ENCODE results near the gene MRPL2.

DNA sequence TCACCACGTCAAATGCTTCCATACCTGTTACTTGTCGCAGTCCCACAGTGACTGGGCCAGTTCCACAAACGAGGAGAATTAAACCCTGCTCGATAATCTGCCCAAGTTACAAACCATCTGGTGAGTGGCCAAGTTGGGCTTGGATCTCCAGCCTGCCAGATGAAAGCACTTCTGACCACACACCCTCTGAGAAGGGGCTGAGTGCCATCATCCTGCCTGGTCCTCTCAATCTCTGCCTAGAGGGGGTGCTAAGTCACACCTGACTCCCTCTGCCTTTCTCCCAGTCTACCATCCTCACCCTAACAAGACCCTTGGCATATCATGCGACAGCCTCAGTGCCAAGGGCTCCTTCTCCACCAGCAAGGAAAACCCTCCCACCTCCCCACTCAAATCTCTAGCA, 22.0 kb downstream of the MRPL2 start:
- TF ChIP-seq, protein P1, sequence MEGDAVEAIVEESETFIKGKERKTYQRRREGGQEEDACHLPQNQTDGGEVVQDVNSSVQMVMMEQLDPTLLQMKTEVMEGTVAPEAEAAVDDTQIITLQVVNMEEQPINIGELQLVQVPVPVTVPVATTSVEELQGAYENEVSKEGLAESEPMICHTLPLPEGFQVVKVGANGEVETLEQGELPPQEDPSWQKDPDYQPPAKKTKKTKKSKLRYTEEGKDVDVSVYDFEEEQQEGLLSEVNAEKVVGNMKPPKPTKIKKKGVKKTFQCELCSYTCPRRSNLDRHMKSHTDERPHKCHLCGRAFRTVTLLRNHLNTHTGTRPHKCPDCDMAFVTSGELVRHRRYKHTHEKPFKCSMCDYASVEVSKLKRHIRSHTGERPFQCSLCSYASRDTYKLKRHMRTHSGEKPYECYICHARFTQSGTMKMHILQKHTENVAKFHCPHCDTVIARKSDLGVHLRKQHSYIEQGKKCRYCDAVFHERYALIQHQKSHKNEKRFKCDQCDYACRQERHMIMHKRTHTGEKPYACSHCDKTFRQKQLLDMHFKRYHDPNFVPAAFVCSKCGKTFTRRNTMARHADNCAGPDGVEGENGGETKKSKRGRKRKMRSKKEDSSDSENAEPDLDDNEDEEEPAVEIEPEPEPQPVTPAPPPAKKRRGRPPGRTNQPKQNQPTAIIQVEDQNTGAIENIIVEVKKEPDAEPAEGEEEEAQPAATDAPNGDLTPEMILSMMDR (IDR thresholded peaks at IDR 0.05; ENCODE audit: low read depth, low read length, missing input control) = no peak
- TF ChIP-seq GABPA (IDR thresholded peaks at IDR 0.05 in 1 of 2, conservative IDR thresholded peaks at IDR 0.05 in 1 of 2) = no peak
- TF ChIP-seq YY1 (IDR thresholded peaks at IDR 0.05) = no peak
- TF ChIP-seq TAF1 (conservative IDR thresholded peaks at IDR 0.05) = no peak
- TF ChIP-seq EGR1 (IDR thresholded peaks at IDR 0.05; ENCODE audit: low read depth in 2 of 2) = no peak
- TF ChIP-seq HNF4G (IDR thresholded peaks at IDR 0.05) = no peak
- TF ChIP-seq JUND (IDR thresholded peaks at IDR 0.05) = no peak
- TF ChIP-seq, protein P2, sequence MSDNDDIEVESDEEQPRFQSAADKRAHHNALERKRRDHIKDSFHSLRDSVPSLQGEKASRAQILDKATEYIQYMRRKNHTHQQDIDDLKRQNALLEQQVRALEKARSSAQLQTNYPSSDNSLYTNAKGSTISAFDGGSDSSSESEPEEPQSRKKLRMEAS (IDR thresholded peaks at IDR 0.05) = no peak
- TF ChIP-seq, protein P3, sequence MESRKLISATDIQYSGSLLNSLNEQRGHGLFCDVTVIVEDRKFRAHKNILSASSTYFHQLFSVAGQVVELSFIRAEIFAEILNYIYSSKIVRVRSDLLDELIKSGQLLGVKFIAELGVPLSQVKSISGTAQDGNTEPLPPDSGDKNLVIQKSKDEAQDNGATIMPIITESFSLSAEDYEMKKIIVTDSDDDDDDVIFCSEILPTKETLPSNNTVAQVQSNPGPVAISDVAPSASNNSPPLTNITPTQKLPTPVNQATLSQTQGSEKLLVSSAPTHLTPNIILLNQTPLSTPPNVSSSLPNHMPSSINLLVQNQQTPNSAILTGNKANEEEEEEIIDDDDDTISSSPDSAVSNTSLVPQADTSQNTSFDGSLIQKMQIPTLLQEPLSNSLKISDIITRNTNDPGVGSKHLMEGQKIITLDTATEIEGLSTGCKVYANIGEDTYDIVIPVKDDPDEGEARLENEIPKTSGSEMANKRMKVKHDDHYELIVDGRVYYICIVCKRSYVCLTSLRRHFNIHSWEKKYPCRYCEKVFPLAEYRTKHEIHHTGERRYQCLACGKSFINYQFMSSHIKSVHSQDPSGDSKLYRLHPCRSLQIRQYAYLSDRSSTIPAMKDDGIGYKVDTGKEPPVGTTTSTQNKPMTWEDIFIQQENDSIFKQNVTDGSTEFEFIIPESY (IDR thresholded peaks at IDR 0.05) = no peak
- TF ChIP-seq RAD21 (IDR thresholded peaks at IDR 0.05) = no peak
- TF ChIP-seq HNF4A (conservative IDR thresholded peaks at IDR 0.05) = no peak
- TF ChIP-seq FOXA1 (IDR thresholded peaks at IDR 0.05) = no peak
- no peak for TF ChIP-seq NR2F2 (IDR thresholded peaks at IDR 0.05)
- TF ChIP-seq, protein P4, sequence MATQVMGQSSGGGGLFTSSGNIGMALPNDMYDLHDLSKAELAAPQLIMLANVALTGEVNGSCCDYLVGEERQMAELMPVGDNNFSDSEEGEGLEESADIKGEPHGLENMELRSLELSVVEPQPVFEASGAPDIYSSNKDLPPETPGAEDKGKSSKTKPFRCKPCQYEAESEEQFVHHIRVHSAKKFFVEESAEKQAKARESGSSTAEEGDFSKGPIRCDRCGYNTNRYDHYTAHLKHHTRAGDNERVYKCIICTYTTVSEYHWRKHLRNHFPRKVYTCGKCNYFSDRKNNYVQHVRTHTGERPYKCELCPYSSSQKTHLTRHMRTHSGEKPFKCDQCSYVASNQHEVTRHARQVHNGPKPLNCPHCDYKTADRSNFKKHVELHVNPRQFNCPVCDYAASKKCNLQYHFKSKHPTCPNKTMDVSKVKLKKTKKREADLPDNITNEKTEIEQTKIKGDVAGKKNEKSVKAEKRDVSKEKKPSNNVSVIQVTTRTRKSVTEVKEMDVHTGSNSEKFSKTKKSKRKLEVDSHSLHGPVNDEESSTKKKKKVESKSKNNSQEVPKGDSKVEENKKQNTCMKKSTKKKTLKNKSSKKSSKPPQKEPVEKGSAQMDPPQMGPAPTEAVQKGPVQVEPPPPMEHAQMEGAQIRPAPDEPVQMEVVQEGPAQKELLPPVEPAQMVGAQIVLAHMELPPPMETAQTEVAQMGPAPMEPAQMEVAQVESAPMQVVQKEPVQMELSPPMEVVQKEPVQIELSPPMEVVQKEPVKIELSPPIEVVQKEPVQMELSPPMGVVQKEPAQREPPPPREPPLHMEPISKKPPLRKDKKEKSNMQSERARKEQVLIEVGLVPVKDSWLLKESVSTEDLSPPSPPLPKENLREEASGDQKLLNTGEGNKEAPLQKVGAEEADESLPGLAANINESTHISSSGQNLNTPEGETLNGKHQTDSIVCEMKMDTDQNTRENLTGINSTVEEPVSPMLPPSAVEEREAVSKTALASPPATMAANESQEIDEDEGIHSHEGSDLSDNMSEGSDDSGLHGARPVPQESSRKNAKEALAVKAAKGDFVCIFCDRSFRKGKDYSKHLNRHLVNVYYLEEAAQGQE (IDR thresholded peaks at IDR 0.05) = no peak

Measured in liver (tissue), 3 donors.